UCSD-AML1 (cell line): ENCODE data around the gene ANKRD29.
"Not testable (repeated sequence)": the region's sequence is repeated elsewhere in the genome, so short reads cannot be mapped to it uniquely, and the experiment has no call there.

Experiments
- DNase-seq: peaks from one replicate; lab custom pipeline; 2025; ENCODE audit not compliant: unreplicated experiment; lab: John Stamatoyannopoulos, UW

ANKRD29 gene

DNA sequence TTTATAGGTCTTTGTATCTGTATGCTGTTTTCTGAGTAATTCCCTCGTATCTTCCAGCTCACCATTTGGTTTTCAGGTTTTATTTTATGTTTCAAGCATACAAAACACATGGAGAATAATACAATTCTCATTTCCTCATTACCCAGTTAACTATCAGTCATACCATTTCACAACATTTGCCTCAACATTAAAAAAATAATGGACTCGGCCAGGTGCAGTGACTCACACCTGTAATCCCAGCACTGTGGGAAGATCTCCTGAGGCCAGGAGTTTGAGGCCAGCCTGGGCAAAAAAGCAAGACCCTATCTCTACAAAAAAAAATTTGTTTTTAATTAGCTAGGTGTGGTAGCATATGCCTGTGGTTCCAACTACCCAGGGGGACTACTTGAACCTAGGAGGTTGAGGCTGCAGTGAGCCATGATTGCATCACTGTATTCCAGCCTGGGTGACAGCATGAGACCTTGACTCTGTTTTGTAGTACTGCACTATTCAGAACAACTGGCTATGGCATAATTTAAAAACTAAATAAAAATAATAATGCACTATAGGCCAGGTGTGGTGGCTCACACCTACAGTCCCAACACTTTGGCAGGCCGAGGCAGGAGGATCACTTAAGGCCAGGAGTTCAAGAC, 96.7 kb downstream of the ANKRD29 start:
- no peak for DNase-seq

GRCh38 chr18:23563377-23564043, 99.2 kb downstream of the ANKRD29 start:
- DNase-seq: no peak

DNA sequence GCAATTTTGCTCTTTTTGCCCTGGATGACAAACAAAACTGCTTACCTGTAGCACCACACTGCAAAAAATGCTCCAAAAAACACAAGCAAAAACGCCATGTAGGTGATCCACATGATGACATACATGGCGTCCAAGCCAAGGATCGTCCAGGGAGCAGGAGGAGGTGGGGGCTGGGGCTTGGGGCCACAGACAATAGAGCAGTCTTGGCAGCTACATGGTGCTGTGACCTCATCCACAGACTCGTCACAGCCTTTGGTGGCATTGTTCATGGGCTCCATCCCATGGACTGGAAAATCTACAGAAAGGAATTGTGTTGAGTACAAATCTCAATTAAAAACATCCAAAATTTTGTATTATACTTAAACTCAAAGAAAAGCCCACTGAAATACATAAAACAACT, 102.5 kb downstream of the ANKRD29 start:
- DNase-seq: no peak

DNA sequence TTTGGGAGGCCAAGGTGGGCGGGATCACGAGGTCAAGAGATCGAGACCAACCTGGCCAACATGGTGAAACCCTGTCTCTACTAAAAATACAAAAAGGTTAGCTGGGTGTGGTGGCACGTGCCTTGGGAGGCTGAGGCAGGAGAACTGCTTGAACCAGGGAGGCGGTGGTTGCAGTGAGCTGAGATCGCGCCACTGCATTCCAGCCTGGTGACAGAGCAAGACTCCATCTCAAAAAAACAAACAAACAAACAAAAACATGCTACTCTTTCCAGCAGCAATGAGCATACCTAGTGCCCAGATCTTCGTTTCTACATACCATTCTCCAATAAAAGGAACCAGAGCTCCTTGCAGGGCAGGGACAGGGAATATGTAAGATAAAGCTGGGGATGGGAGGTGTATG, 105.2 kb downstream of the ANKRD29 start:
- not testable (repeated sequence) for DNase-seq

DNA sequence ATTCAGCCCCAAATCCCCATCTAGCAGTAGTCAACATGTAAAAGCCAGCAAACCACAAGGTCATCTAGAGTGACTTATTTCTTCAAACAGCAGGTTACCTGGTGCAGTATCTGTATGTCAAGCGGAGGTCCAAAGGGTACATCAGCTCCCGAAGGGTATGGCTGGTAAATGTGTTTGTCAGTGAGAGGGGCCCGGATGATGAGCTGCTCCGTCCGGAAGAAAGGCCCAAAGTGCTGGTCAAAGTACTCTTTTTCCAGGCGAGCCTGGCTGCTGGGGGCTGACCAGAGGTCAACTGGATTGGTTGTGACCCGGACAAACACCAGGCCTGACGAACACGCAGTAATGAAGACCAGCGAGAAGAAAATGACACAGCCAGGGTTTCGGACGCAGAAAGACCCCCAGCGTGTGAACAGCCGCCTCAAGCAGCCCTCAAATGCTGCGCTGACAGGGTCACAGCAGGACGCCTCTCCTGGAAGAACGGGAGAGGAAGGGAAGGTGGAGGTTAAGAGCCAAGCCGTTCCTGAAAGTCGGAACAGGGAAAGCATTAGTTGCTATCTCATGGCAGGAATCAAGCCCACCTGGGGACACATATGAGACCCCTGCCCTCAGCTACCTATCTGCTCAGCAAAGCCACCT, 106.4 kb downstream of the ANKRD29 start:
- DNase-seq: no peak

GRCh38 chr18:23553887-23554286, 108.8 kb downstream of the ANKRD29 start:
- no peak for DNase-seq

DNA sequence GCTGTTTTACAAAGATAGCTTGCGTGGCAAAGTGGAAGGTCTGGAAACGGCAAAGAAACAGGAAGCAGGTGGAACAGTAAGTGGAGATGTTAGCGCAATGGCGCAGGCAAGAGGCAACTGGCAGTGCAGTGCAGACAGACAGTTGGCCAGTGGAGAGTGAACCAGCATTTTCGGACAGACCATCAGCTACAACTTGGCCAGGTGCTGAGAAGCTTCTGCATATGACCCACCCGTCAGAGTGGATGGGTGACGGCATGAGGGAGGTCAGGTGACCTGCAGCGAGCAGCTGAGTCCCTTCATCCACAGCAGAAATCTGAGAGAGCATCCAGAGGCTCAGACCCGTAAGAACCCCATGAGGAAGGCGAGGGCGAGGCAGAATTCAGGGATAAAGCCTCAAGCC, 110.2 kb downstream of the ANKRD29 start:
- DNase-seq: no peak

DNA sequence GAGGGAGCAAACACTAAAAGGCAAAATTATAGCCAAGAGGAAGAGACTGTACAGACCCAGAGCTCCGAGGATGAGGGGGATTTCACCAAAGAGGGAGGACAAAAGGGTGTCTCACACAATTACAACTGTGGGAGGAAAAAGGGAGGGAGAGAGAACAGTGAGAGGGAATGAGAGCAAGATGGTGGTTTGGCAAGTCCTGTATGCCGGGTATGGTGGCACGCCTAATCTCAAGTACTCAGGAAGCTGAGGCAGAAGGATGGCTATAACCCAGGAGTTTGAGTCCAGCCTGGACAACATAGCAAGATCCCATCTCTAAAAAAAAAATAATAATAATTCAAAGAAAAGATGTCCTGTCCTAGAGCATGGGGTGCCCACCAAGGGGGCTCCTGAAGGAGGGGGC, 110.7 kb downstream of the ANKRD29 start:
- no peak for DNase-seq

DNA sequence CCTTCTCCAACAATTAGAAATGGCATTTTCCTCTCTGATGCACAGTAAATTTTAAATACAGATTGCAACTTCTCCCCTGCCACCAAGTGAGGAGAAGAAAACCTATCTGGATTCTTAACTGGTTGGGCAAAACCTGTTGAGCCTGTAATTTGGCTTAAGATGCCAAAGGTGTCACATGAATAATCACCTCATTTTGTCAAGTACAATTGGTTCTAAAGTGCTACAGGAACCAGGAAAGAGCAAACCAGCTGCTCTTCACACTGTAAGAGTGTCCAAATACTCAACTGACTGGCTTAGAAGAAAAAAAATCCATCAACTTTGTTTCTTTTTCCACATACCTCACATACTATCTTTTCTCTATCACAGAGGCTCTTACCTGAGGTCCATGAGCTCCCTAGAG, 111.8 kb downstream of the ANKRD29 start:
- DNase-seq: no peak
